ENCODE measurements around the gene NAA50.

NAA50 gene

DNA sequence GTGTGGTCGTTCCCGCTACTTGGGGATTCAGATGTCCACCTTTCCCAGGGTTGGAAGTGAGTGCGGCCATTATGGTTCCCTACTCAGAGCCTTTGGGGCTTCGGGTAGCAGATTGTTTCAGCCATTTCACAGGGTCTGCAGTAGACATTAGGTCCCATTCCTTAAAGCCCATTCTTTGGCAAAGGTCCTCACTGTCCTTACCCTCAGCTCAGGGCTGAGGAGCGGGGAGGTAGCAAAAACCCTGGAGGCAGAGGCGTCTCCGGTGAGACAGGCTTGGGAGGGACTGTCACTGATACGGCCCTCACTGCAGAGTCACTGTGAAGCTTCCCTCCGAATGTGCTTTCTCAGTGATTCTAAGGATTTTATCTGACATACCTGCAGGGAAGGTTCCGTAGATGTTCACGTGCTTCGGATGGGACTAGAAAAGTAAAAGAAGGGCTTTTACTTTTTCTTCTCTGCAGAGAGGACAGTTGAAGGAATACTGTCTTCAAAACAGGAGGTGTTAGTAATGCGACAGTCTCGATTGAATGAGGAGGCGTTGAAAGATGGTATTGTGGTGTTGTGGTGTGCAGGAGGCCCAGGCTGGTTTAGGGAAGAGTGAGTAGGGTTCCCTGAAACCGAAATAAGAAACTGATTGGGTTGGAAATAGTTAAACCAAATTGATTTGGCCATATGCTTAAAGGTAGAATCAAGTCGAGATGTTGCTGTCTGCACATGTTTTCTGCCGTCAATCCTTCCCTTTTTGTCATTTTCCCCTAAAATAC is 1.4 kb upstream of the NAA50 start:
- Histone ChIP-seq H4K20me1 (ENCODE audit: insufficient read depth, low read length) (peaks cover 25% of the 10 kb centered on the region), H3K36me3 (replicated peaks; ENCODE audit: low read depth, low read length) (peaks cover 7% of the 10 kb centered on the region), H2AFZ (ENCODE audit: low read depth, low read length) (peak overlapping the region; percentile 24; the same call in 1 of the 2 replicates), H3K4me1 (ENCODE audit: low read length) (peaks cover 39% of the 10 kb centered on the region), H3K79me2 (ENCODE audit: low read length) (peaks cover 60% of the 10 kb centered on the region), H3K27ac (ENCODE audit: low read length) (peak overlapping the region; percentile 42), H3K9me3 (ENCODE audit: insufficient read depth, low read length) (no peaks in the 10 kb centered on the region), H3K4me2 (ENCODE audit: low read length) (peak overlapping the region; percentile 88), H3K4me3 (ENCODE audit: low read length) (peak overlapping the region; percentile 78), H3K27me3 (ENCODE audit: low read depth, low read length) (no peaks in the 10 kb centered on the region), H3K9ac (ENCODE audit: low read length) (peak overlapping the region; percentile 86)
- TF ChIP-seq EZH2phosphoT487 (IDR thresholded peaks at IDR 0.05; ENCODE audit: low read depth), result no peak
- TF ChIP-seq, protein P1, sequence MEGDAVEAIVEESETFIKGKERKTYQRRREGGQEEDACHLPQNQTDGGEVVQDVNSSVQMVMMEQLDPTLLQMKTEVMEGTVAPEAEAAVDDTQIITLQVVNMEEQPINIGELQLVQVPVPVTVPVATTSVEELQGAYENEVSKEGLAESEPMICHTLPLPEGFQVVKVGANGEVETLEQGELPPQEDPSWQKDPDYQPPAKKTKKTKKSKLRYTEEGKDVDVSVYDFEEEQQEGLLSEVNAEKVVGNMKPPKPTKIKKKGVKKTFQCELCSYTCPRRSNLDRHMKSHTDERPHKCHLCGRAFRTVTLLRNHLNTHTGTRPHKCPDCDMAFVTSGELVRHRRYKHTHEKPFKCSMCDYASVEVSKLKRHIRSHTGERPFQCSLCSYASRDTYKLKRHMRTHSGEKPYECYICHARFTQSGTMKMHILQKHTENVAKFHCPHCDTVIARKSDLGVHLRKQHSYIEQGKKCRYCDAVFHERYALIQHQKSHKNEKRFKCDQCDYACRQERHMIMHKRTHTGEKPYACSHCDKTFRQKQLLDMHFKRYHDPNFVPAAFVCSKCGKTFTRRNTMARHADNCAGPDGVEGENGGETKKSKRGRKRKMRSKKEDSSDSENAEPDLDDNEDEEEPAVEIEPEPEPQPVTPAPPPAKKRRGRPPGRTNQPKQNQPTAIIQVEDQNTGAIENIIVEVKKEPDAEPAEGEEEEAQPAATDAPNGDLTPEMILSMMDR (IDR thresholded peaks at IDR 0.05; ENCODE audit: low read depth, low read length), result no peak

DNA sequence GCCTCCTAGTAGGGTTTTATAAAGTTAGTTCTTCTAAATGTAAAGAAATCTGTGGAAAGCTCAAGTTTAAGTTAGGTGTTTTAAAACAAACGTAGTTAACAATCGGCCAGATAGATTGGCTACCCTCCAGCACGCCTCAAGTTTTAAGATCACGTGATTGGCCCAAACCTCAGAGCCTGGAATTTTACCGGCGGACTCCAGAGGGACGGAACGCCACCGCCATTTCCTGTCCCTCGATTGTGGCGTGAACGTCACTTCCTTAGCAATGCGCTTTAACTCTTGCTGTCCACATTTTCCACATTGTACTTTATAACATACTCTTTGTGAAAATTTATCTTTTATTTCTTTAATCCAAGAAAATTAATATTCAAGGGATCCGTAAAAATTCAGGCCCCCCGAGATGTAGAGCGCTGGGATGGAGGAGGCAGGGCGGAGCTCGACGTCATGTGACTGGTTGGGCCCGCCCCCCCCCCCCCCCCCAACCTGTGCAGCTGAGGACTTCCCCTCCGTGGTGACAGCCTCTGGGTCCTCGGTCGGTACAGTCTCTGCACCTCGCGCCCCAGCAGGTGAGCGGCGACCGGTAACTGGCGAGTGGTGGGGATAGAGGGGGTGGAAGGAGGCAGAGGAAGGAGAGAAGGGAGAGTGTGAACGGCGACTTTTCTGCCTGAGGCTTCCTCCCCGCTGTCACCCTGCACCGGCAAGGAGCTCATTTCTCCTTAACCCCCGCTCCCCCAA is 666 bp upstream of the NAA50 start, which contains the start of gene ATP6V1A:
ATP6V1A (plus strand) TSS at position 488 of the 735 bp plus-strand sequence. CDS start 31,719 bp downstream, outside the sequence.
- Histone ChIP-seq H3K9ac (ENCODE audit: low read length) (peak within 1 kb of the TSS; percentile 86), H3K27ac (ENCODE audit: low read length) (peak within 1 kb of the TSS; percentile 85), H3K4me2 (ENCODE audit: low read length) (peak within 1 kb of the TSS; percentile 88), H3K4me1 (ENCODE audit: low read length) (peaks cover 44% of the 10 kb centered on the region), H4K20me1 (ENCODE audit: insufficient read depth, low read length) (peaks cover 31% of the 10 kb centered on the region), H2AFZ (ENCODE audit: low read depth, low read length) (peak within 1 kb of the TSS; percentile 77), H3K27me3 (ENCODE audit: low read depth, low read length) (no peaks in the 10 kb centered on the region), H3K36me3 (replicated peaks; ENCODE audit: low read depth, low read length) (peaks cover 7% of the 10 kb centered on the region), H3K4me3 (ENCODE audit: low read length) (peak within 1 kb of the TSS; percentile 78), H3K9me3 (ENCODE audit: insufficient read depth, low read length) (no peaks in the 10 kb centered on the region), H3K79me2 (ENCODE audit: low read length) (peaks cover 67% of the 10 kb centered on the region)
- no peak for TF ChIP-seq EZH2phosphoT487 (IDR thresholded peaks at IDR 0.05; ENCODE audit: low read depth)
- TF ChIP-seq, protein P1 (IDR thresholded peaks at IDR 0.05; ENCODE audit: low read depth, low read length), result no peak

DNA sequence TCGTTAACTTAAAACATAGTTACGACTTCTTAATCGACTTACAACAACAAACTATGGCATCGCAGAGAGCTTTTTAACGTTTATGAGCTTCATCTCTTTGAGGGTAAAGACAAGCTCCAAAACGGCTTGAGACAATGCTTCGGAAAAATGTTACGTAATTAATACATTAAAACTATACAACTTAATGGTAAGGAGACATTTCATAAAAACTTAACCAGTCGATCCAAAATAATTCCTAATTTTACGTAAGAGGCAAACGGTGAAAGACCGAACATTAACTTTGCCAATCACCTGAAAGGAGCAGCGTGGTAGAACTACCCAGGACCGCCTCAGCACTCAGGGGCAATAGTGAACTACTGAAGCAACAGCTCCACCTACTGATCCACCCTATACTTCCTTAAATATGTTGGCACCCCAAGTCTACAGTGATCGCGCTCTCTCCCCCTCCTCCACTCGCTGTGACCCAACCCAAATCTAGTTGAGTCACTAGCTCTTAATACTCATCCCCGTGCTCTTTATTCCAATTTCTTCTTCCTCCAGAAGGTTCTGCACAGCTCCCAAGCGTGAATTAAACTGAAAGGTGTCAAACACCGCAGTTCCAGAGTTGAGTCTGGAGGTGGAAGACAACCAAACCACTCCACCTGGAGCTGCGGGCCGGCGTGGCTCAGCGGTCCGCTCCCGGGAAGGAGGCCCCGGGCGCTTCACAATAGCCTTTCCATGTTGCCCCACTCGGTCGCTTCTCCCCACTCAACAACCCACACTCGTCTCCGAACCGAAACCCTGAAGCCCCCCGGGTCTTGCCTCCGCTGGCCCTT is 901 bp downstream of the NAA50 start:
- no peak for TF ChIP-seq EZH2phosphoT487 (IDR thresholded peaks at IDR 0.05; ENCODE audit: low read depth)
- TF ChIP-seq, protein P1 (IDR thresholded peaks at IDR 0.05; ENCODE audit: low read depth, low read length), result peak; percentile 68
- H3K36me3 ChIP-seq (replicated peaks; ENCODE audit: low read depth, low read length), result peaks cover 12% of the 10 kb centered on the region
- H3K4me1 ChIP-seq (ENCODE audit: low read length), result peaks cover 50% of the 10 kb centered on the region
- H3K9ac ChIP-seq (ENCODE audit: low read length), result peak overlapping the region; percentile 86
- no peak overlapping the region for H2AFZ ChIP-seq (ENCODE audit: low read depth, low read length)
- no peaks in the 10 kb centered on the region for H3K27me3 ChIP-seq (ENCODE audit: low read depth, low read length)
- H3K79me2 ChIP-seq (ENCODE audit: low read length), result peaks cover 83% of the 10 kb centered on the region
- H3K9me3 ChIP-seq (ENCODE audit: insufficient read depth, low read length), result no peaks in the 10 kb centered on the region
- peak overlapping the region; percentile 78 for H3K4me3 ChIP-seq (ENCODE audit: low read length)
- H4K20me1 ChIP-seq (ENCODE audit: insufficient read depth, low read length), result peaks cover 47% of the 10 kb centered on the region
- H3K4me2 ChIP-seq (ENCODE audit: low read length), result peak overlapping the region; percentile 86
- peak overlapping the region; percentile 85 for H3K27ac ChIP-seq (ENCODE audit: low read length)

Measured in OCI-LY3 (cell line).